GM19193 (cell line): ENCODE data around the gene AGPAT3.

Experiments
- POLR2A ChIP-seq: IDR thresholded peaks from 4 replicates; pipeline ENCODE4 v1.6.1; 2011; ENCODE audit not compliant: insufficient read depth, insufficient read length; ENCODE audit errors: extremely low read depth

AGPAT3 gene

GRCh38 chr21:43869486-43870325, 4.7 kb downstream of the AGPAT3 start:
- TF ChIP-seq POLR2A = no peak

- TF ChIP-seq POLR2A = no peak
Observed at GRCh38 chr21:43871487-43871886, 6.5 kb downstream of the AGPAT3 start.

- TF ChIP-seq POLR2A = no peak
Observed at GRCh38 chr21:43872531-43873197, 7.6 kb downstream of the AGPAT3 start.

- no peak for TF ChIP-seq POLR2A
Observed at GRCh38 chr21:43873673-43874072, 8.7 kb downstream of the AGPAT3 start.

GRCh38 chr21:43874085-43874805, 9.2 kb downstream of the AGPAT3 start:
- no peak for TF ChIP-seq POLR2A

- no peak for TF ChIP-seq POLR2A
Observed at GRCh38 chr21:43876605-43877004, 11.6 kb downstream of the AGPAT3 start.

- no peak for TF ChIP-seq POLR2A
Observed at GRCh38 chr21:43877936-43878575, 13.0 kb downstream of the AGPAT3 start.

- no peak for TF ChIP-seq POLR2A
Observed at GRCh38 chr21:43879348-43880110, 14.5 kb downstream of the AGPAT3 start.

- TF ChIP-seq POLR2A = no peak
Observed at GRCh38 chr21:43880111-43880985, 15.3 kb downstream of the AGPAT3 start.

- TF ChIP-seq POLR2A = no peak
Observed at GRCh38 chr21:43881283-43881682, 16.3 kb downstream of the AGPAT3 start.

GRCh38 chr21:43881935-43882334, 16.9 kb downstream of the AGPAT3 start:
- no peak for TF ChIP-seq POLR2A

GRCh38 chr21:43882952-43883545, 18.0 kb downstream of the AGPAT3 start:
- TF ChIP-seq POLR2A = no peak
